HG03342 (cell line): ENCODE measurements around the gene LYPLAL1.
"Not testable (repeated sequence)": the region's sequence is repeated elsewhere in the genome, so short reads cannot be mapped to it uniquely, and the experiment has no call there.

Experiments used
- ATAC-seq: cut with Tn5 transposase; IDR thresholded peaks from one replicate; pipeline ENCODE4 v1.9.1; 2021; ENCODE audit warnings: mild to moderate bottlenecking, moderate library complexity; ENCODE audit not compliant: unreplicated experiment

The LYPLAL1 gene

DNA sequence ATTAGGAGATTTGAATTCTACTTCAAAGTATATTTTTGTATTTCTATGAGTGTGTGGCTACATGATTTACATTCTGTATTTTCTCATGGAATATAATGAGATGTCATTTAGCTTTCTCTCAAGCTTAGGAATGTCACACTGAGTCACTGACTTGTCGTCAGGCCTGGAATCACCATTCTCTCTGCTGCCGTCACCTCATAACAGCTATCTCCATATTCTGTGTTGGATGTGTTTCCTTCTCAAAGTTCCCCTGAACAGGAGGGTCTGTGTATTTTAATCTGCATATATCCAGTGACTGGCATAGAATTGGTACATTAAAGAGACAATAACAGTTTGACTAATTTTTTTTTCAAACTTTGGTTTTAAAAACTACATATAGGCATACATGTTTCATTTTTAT is 35.9 kb downstream of the LYPLAL1 start:
- ATAC-seq = no peak

DNA sequence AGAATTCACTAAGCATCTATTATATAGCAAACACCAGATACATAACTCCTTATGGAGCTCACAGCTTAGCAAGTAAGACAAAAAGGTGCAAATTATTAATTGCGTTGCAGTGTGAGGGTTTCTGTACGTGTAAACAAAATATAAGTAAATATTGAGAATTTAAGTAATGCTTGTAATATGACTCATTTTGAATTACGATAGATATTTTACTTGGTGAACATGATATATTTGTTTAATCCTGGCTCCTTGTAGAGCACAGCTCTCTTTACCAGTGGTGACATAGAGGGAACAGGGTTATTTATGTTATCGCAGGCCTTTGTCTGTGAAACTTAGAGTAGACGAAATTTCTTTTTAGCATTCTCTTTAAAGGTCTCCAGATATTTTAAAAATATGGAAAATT is 36.4 kb downstream of the LYPLAL1 start:
- no peak for ATAC-seq

DNA sequence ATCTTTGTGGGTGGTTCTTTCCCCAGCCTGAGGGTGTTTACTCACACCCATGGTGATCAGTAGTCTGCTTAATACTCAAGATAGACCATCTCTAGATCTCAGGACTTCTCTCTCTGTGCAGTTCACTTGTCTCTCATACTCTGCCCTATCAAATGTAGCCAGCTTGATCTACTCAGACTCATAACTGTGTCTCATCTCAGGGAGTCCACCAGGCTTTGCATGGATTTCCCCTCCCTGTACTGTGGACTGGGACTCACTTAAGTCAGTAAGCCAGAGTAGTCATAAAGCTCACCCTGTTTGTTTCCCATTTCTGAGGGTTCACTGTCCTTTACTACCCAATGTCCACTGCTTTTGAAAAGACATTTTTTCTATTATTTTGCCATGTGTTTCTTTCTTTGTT is 41.8 kb downstream of the LYPLAL1 start:
- peak; percentile 59 for ATAC-seq

DNA sequence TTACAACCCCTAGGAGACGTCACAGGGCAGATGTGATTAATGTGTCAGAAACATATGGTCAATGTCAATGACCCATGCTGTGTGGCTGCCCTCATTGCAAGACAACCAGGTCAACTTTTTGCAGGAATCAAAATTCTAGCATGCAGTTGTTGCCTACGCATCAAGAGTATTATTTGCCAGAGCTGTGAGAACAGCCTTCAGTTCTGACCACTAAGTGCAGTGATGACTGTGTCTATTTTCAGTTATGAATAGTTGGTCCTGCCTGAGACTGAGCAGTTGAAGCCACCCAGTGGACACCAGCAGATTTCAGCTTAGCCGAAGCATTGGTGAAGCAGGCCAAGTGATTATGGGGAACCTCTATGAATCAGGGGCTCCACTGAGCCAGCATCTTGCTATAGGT is 47.3 kb downstream of the LYPLAL1 start:
- ATAC-seq = peak; percentile 88

DNA sequence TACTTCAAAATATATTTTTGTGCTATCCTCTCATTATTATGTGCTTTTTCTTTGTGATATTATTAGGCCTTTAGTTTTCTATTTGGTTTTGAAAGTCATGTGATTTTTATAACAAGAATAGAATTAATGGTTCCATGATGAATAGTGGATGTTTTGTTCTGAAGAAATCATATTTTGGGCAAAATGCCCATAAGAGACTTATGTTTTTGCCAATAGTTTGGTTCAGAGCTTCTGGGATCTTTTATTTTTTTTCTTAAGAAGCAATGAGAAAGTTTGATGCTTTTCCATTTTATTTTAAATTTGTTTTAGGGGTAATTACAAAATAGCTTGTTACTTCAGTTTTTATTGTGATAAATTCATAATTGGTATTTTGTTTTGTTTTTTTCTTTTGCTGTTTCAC is 49.8 kb downstream of the LYPLAL1 start:
- no peak for ATAC-seq

DNA sequence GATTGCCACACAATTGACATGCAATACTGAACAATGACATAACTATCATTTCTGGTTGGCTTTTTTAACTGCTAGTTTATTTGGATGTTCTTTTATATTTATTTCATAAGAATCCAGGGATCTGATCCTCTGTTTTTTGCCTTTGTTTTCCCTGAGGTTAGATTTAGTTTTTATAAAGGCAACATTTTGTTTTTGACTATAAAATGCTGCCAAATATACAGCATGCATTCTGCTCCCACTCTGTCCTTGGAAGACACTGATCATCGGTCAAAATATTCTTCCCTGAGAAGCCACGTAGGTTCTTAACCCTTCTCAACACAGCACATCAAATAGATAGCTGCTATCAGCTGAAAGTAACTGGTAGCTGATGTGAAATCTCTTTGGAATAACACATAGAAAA is 52.5 kb downstream of the LYPLAL1 start:
- no peak for ATAC-seq

DNA sequence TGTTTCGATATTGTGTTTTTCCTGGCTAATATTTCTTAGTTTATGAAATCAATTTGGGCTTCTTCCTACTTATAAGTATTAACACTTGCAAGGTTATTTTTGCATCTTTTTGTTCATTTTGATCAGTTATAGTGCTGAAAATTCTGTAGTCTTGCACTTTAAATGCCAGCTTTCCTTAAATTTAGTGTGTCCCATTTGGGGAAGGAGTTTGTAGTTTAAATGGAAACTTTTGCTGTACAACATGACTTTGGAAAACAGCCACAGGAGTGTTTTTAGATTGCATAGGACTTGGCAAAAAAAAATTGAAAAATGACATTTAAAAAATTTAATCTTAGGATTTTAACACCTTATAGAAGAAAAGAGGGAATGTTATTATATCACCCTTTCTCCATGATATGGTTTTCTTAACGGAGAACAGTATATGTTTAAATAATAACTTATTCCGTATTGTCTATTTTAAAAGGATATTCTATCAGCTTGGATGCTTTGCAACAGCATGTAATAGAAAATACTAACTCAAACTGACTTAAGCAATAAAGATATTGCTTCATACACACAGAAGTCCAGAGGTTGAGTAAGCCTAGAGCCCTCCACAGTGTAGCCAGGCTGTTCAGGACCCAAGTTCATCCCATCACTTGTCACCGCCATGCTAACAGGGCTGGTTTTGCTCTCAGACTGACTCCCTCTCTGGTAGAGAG is 53.8 kb downstream of the LYPLAL1 start:
- ATAC-seq = no peak

DNA sequence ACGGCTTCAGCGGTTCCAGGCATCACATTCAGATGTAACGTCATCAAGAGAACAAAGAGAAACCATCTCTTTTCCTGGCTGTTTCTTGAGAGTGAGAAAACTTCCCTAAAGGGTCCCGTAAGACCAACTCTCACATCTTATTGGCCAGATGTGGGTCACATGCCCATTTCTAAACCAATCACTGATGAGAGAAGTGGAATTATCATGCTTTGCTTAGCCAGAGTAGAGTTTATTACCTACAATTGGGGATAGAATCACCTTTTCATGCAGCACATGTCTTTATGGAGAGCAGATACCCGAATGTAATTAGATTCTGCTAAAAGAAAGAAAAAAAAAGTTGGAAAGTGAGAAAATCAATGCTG is 54.4 kb downstream of the LYPLAL1 start:
- ATAC-seq = no peak

DNA sequence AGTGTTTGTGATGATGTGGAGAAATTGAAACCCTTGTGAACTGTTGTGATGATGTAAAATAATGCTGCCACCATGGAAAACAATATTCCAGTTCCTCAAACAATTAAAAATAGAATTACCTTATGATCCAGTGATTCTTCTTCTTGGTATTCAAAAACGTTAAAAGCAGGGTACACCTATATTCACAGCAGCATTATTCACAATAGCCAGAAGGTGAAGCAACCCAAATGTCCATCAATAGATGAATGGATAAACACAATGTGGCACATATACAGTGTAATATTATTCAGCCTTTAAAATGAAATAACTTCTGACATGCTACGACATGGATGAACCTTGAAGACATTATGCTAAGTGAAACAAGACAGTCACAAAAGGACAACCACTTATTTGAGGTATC is 59.2 kb downstream of the LYPLAL1 start:
- no peak for ATAC-seq

DNA sequence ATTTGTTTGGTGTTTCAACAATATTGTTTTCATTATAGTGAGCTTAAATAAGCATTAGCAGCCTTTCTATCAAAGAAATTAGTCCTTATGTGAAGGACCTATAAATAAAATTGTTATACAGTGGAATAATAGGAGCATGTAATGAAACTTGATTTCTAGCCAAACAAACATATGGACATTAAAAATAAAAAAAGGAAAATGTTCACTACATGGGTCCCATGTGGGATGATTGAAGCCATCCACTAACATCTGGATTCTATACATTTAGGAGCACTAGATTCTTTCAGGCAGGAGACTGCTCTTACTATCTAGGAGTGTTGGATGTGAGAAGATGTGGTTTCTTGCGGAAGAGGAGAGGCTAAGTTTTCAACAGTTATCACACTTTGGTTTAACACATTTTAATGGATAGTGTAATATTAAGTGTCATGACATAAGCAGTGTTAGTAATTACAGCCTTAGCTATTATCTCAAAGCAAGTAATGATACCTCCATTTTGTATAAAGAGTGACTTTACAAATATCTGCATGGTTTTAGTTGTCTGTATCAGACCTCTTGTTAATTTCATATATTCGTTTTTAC is 62.3 kb downstream of the LYPLAL1 start:
- ATAC-seq = no peak

DNA sequence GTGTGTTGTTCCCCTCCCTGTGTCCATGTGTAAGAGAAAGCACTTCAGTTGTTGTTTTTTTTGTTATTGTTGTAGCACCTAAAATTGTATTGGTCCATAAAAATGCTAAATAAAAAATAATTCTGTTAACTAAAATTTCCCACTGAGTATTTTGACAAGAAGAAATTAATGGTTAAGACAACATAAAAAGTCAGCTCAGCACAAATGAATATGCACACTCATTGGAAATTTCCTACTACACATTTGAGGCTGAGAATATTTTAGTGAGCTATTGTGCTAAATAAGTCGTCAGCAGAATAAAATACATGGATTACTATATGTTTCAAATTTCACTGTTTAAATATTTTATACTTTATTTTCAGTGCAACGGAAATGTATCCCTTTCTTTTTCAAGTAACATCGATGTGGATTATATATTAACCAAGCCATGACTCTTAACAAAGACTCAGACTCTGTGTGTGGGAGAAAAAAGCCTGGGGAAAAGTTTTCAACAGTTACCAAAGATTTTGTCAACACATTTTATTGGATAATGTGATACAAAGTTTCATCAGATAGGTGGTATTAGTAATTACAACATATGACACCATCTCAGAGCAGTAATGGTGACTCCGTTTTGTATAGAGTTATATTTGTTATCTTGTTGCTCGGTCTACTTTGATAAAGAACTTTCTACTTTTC is 63.4 kb downstream of the LYPLAL1 start:
- no peak for ATAC-seq

DNA sequence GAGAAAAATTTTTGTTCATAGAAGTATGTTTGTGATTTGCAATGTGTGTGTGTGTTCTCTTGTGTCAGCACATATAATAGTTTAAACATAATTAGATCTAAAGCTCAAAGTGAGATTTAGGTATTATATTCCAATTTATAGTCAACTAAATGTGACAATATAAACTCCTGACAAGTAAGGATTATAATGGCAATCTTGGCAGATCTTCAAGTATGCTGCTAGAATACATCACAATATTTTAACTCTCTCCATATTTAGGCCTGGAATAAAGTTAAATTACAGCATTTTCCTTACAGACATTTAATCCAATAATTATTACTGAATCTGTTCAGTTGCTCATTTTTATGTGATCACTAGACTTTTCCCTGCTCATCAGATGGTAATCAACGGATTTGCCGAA is 65.8 kb downstream of the LYPLAL1 start:
- no peak for ATAC-seq

DNA sequence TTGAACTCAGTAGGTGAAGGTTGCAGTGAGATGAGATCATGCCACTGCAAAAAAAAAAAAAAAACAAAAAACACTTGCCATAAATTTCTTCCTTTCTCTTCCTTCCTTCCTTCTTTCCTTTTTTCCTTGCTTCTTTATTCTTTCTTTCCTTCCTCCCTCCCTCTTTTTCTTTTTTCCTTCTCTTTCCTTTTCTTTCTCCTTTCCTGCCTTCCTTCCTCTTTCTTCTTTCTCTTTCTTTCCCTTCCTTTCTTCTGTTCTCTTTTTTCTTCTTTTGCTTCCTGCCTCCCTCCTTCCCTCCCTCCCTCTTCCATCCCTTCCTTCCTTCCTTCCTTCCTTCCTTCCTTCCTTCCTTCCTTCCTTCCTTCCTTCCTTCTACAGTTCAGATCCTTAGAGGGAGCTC is 71.2 kb downstream of the LYPLAL1 start:
- no peak for ATAC-seq

DNA sequence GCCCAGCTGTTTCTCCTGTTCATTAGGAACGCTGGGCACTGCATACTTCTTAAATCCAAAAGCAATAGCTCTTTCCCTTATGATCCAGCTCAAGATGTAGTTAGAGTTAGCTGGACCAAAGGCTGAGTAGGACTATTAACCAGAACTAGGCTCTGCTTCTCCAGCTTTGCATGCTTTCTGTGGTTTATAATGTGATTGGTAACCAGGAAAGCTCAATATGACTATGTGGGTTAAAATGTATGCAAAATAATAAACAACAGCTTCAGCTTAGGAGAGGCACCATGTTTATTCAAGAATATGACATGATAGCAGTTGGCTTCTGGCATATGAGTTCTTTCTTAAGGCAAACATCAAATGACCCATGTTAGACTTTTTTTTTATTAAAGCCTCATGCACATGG is 73.8 kb downstream of the LYPLAL1 start:
- ATAC-seq = no peak

DNA sequence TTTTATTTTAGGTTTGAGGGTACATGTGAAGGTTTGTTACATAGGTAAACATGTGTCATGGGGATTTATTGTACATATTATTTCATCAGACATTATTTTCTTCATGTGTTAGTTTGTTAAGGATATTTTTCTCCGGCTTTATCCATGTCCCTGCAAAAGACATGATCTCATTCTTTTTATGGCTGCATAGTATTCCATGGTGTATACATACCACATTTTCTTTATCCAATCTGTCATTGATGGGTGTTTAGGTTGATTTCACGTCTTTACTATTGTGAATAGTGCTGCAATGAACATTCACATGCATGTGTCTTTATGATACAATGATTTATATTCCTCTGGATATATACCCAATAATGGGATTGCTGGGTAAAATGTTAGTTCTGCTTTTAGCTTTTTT is 76.8 kb downstream of the LYPLAL1 start:
- ATAC-seq = not testable (repeated sequence)

DNA sequence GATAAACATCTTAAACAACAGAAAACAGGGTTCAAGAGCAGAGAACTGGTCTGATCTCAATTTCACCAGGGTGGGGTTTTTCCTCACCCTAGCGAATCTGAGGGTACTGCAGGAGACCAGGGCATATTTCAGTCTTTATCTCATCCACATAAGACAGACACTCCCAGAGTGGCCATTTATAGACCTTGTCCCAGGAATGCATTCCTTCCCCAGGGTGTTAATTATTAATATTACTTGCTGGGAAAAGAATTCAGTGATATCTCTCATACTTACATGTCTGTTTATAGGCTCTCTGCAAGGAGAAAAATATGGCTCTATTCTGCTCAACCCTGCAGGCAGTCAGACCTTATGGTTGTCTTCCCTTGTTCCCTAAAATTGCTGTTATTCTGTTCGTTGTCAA is 84.1 kb downstream of the LYPLAL1 start:
- no peak for ATAC-seq

DNA sequence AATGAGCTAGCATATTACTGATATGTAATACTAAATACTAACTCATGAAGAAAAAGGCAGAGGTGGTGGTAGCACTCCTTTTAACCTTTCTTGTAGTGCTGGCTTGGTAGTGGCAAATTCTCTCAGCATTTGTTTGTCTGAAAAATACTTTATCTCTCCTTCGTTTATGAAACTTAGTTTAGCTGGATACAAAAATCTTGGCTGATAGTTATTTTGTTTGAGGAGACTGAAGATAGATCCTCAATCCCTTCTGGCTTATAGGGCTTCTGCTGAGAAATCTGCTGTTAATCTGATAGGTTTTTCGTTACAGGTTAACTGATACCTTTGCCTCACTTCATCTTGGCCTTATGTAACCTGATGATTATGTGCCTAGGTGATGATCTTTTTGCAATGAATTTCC is 87.8 kb downstream of the LYPLAL1 start:
- no peak for ATAC-seq
